GM10266 (cell line): Measurements from ENCODE around the gene SORL1.

Experiments used
- DNase-seq: peaks from one replicate; pipeline ENCODE4 v3.0.0; 2012; ENCODE audit errors: extremely low spot score
- CTCF ChIP-seq: IDR thresholded peaks from 2 replicates; pipeline ENCODE4 v1.5.1; 2012; ENCODE audit warnings: mild to moderate bottlenecking, low read depth; ENCODE audit not compliant: control insufficient read depth, insufficient read depth; ENCODE audit errors: missing control alignments

Gene SORL1

GRCh38 chr11:121420398-121420797, 31.7 kb upstream of the SORL1 start:
- no peak for DNase-seq
- no peak for TF ChIP-seq CTCF

- no peak for TF ChIP-seq CTCF
- DNase-seq = no peak
Measured at GRCh38 chr11:121421149-121421901, 30.8 kb upstream of the SORL1 start.

- TF ChIP-seq CTCF = no peak
- no peak for DNase-seq
Measured at GRCh38 chr11:121422675-121423074, 29.4 kb upstream of the SORL1 start.

GRCh38 chr11:121425828-121426227, 26.3 kb upstream of the SORL1 start:
- no peak for DNase-seq
- TF ChIP-seq CTCF = no peak

GRCh38 chr11:121426476-121427399, 25.4 kb upstream of the SORL1 start:
- TF ChIP-seq CTCF = peak; percentile 48
- DNase-seq = peak; percentile 62

- DNase-seq = no peak
- TF ChIP-seq CTCF = no peak
Measured at GRCh38 chr11:121427400-121427744, 24.7 kb upstream of the SORL1 start.

- DNase-seq = no peak
- TF ChIP-seq CTCF = no peak
Measured at GRCh38 chr11:121429556-121429955, 22.6 kb upstream of the SORL1 start.
